Measurements from ENCODE around the gene SPDYE18.
"Not testable (repeated sequence)": the region's sequence is repeated elsewhere in the genome, so short reads cannot be mapped to it uniquely, and the experiment has no call there.

The SPDYE18 gene

DNA sequence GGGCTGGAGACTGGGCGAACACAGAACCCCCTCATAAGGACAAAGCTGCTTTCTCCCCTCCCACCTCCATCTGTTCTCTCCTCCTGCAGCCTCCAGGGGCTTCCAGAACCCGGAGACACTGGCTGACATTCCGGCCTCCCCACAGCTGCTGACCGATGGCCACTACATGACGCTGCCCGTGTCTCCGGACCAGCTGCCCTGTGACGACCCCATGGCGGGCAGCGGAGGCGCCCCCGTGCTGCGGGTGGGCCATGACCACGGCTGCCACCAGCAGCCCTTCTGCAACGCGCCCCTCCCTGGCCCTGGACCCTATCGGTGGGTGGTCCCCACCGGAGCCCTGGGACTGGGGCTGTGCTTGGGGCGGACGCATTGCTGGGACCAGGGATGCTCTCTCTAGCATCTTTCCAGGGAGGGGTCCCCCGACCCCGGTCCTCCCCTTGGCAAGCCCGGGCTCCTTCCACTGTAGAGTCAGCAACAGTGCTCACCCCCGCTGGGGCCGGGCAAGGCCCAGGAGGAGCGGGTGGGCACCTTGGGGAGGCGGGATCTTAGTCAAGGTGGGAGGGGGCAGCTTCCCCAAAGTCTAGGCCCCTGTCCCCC lies 56.8 kb downstream of the SPDYE18 start:
- not testable (repeated sequence) for DNase-seq

GRCh38 chr7:77004151-77004550 lies 58.2 kb downstream of the SPDYE18 start:
- DNase-seq = not testable (repeated sequence)

GRCh38 chr7:77003241-77003640 lies 59.1 kb downstream of the SPDYE18 start:
- not testable (repeated sequence) for DNase-seq

DNA sequence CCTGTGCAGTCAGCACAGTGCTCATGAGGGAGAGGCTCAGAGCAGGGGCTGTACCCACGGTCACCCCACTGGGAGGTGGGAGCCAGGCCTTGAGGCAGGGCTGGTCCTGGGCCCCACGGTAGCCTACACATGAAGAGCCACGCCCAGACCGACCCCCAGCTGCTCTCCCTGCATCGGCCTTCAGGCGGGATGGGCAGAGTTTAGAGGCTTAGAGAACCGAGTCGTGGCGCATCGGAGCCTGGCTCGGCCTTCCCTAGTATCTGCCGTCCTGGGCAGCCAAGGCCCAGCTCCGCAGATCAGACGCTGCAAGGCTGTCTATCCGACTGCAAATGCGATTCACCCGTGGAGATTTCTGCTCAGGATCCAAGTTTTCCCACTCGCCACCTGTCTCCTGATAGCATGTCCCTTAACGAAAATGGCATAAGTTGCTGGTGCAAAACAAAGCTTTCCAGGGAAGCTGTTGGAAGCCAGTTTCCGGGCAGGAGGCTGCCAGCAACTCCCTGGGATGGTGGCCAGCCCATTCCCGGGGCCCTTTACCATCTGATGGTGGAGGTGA lies 59.6 kb downstream of the SPDYE18 start:
- not testable (repeated sequence) for DNase-seq

DNA sequence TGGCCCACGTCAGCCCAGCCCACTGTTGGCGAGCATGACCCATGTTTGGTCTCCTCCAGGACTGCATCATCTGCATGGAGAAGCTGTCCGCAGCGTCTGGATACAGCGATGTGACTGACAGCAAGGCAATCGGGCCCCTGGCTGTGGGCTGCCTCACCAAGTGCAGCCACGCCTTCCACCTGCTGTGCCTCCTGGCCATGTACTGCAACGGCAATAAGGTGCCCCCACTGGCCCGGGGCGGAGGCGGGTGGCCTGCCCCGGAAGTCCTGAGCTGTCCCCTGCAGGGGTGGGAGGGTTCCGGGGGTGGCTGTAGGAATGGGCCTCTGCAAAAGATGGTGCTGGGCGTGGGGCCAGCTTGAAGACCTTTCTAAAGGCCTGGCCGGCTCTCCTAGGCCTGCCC lies 60.3 kb downstream of the SPDYE18 start:
- DNase-seq = not testable (repeated sequence)

Data from CD4-positive, alpha-beta T cell treated with Interleukin-21 for 1 hour (primary cell).